Right ventricle myocardium inferior (tissue), 1 donor: ENCODE measurements around the gene PCYT2. TPM values are rescaled to one million over a fixed set of nuclear protein-coding genes. Genes with fewer than 3 reads are reported as not detected.
A peak's percentile ranks its signal among the peaks of the same experiment; 100 is the strongest.

ENCODE experiments used
- ATAC-seq: fragments of 200-7000 bp; cut with Tn5 transposase; one replicate; pipeline ENCODE4 v1.9.1; 2020; ENCODE audit warnings: mild to moderate bottlenecking, moderate library complexity
- DNase-seq: peaks from one replicate; pipeline ENCODE4 v3.0.0; 2021; ENCODE audit errors: missing footprints
- intact Hi-C: fragments of 100-400 bp; cut with DNase I; formaldehyde crosslinking; loops from one replicate; pipeline ENCODE4 v1.11.0; 2022
- total RNA-seq: library from RNA; stranded (reverse); fragmentation: NEBNext Ultra II Directional; extraction: Animal tissue kit (Norgen Biotek cat#: 25700); gene quantifications from one replicate; pipeline ENCODE4 v1.2.1, GENCODE V29; 2021
- donor health status: DM: no; HTN: yes; CAD: no; lungs with severe emphysema.

The PCYT2 gene
- total RNA-seq, 1 donor from 2014 or later = 31.0 TPM

- intact Hi-C loops = no loop called here
- DNase-seq = no peak
- no peak for ATAC-seq
These were observed 43.8 kb downstream of the PCYT2 start for GRCh38 chr17:81867170-81867990.

GRCh38 chr17:81866440-81867169, 44.6 kb downstream of the PCYT2 start:
- intact Hi-C loops = no loop called here
- no peak for DNase-seq
- no peak for ATAC-seq

- intact Hi-C loops = no loop called here
- DNase-seq = no peak
- ATAC-seq = no peak
These were observed 45.3 kb downstream of the PCYT2 start for GRCh38 chr17:81865733-81866439.

- intact Hi-C loops = no loop called here
- ATAC-seq (no peak), DNase-seq (no peak)
These were observed 45.9 kb downstream of the PCYT2 start for GRCh38 chr17:81865358-81865732.

GRCh38 chr17:81863833-81864768, 47.1 kb downstream of the PCYT2 start:
- no peak for DNase-seq
- ATAC-seq = no peak
- intact Hi-C loops = no loop called here

GRCh38 chr17:81863123-81863675, 48.0 kb downstream of the PCYT2 start:
- DNase-seq (no peak), ATAC-seq (no peak)
- intact Hi-C loops = no loop called here

- peak; percentile 99 for DNase-seq
- ATAC-seq = peak; percentile 97
- intact Hi-C loops = loop anchor here (1.0 kb wide), 2 partner anchors 28 to 40 kb away; partner anchors contain the start of gene MCRIP1
These were observed 50.2 kb downstream of the PCYT2 start for GRCh38 chr17:81860756-81861568.

- no peak for ATAC-seq
- DNase-seq = no peak
- intact Hi-C loops = loop anchor here (1.0 kb wide), 2 partner anchors 27 to 39 kb away; partner anchors contain the start of gene MCRIP1
These were observed 51.1 kb downstream of the PCYT2 start, which contains the start of gene P4HB for GRCh38 chr17:81859906-81860755. Gene P4HB, minus strand, starts transcription at chr17:81860535. Its CDS starts 64 bp downstream, at chr17:81860471.

- DNase-seq (no peak), ATAC-seq (no peak)
- intact Hi-C loops = no loop called here
These were observed 52.0 kb downstream of the PCYT2 start for GRCh38 chr17:81858967-81859905.

- ATAC-seq = no peak
- intact Hi-C loops = no loop called here
These were observed 52.8 kb downstream of the PCYT2 start for GRCh38 chr17:81858170-81858966.

GRCh38 chr17:81854974-81855774, 56.0 kb downstream of the PCYT2 start:
- DNase-seq (no peak), ATAC-seq (peak; percentile 35)
- intact Hi-C loops = no loop called here

More at GRCh38 chr17:81858170-81858966, 52.8 kb downstream of the PCYT2 start:
- DNase-seq = no peak

- intact Hi-C loops = no loop called here
- DNase-seq = no peak
- no peak for ATAC-seq
These were observed 59.0 kb downstream of the PCYT2 start for GRCh38 chr17:81852237-81852636.

GRCh38 chr17:81851423-81851822, 59.8 kb downstream of the PCYT2 start:
- intact Hi-C loops = no loop called here
- no peak for DNase-seq

More at GRCh38 chr17:81851423-81851822, 59.8 kb downstream of the PCYT2 start:
- no peak for ATAC-seq
